ENCODE measurements around the gene STK24. TPM values are rescaled to one million over a fixed set of nuclear protein-coding genes. Genes with fewer than 3 reads are reported as not detected.

STK24 gene
- total and polyA plus RNA-seq, 2 of the 8 experiments (the other 6 are each of a cell fraction or from before 2014, with no cell fraction given): 62.8 to 143 TPM

DNA sequence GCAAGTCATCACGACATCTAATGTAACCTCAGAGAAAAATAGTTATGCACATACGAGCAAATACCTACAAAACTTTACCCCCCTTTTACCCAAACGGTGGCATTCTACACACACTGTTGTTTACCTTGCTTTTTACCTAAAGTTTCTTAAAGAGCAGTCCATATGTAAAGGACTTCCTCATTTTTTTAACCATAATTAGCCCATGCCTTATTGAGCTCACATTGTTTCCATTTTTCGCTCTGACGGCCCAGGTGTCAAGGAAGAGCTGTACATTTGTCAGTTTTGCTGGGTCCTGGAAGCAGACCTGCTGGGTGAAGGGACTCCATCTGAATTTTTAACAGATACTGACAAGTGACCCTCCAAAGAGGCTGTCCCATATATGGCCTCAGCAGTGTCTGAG lies 89.4 kb downstream of the STK24 start:
- Histone ChIP-seq H2AFZ (ENCODE audit: low read length) (no peak overlapping the region), H3K9me3 (ENCODE audit: insufficient read depth in 2 of 2, low read depth in 1 of 2, low read length in 1 of 2) (no peaks in the 10 kb centered on the region), H3K4me1 (replicated peaks in 1 of 4; ENCODE audit: control insufficient read depth in 3 of 4, insufficient read depth in 4 of 4, low read length in 3 of 4) (peaks cover 15 to 49% (median 39%) of the 10 kb centered on the region in 4 experiments), H3K4me2 (ENCODE audit: insufficient read depth in 1 of 2, low read depth in 2 of 2, low read length in 2 of 2) (no peak overlapping the region), H2BK5ac (ENCODE audit: low read depth, low read length) (no peak overlapping the region), H3K79me1 (ENCODE audit: low read depth, low read length) (peaks cover 17% of the 10 kb centered on the region), H3K27me3 (replicated peaks in 1 of 4; ENCODE audit: control insufficient read depth in 3 of 4, extremely low read depth in 1 of 4, insufficient read depth in 3 of 4, low read length in 3 of 4) (no peaks in the 10 kb centered on the region), H3K4me3 (ENCODE audit: extremely low read depth in 1 of 4, insufficient read depth in 2 of 4, low read depth in 3 of 4, low read length in 4 of 4) (no peak overlapping the region), H3K79me2 (ENCODE audit: control insufficient read depth in 1 of 2, insufficient read depth in 2 of 2, low read length in 2 of 2) (peaks cover 17 to 99% of the 10 kb centered on the region in 2 experiments), H2BK12ac (ENCODE audit: low read depth, low read length) (no peak overlapping the region), H3K4ac (replicated peaks; ENCODE audit: insufficient read length, low read depth, low read length) (no peak overlapping the region), H2AK5ac (ENCODE audit: low read depth, low read length) (no peak overlapping the region), H4K5ac (ENCODE audit: insufficient read length, low read depth, low read length) (no peak overlapping the region), H2BK120ac (replicated peaks; ENCODE audit: low read depth, low read length) (no peak overlapping the region), H4K20me1 (replicated peaks in 1 of 2; ENCODE audit: control insufficient read depth in 1 of 2, insufficient read depth in 2 of 2, low read length in 2 of 2) (peaks cover 34 to 39% of the 10 kb centered on the region in 2 experiments), H3K23me2 (ENCODE audit: low read depth, low read length) (no peaks in the 10 kb centered on the region), H3K9ac (replicated peaks in 1 of 4; ENCODE audit: extremely low read depth in 1 of 4, low read depth in 3 of 4, low read length in 3 of 4) (no peak overlapping the region), H4K8ac (ENCODE audit: extremely low read depth, insufficient read depth, low read length) (no peak overlapping the region), H3K56ac (replicated peaks; ENCODE audit: insufficient read length, low read depth, low read length) (no peak overlapping the region), H3K18ac (ENCODE audit: extremely low read depth, low read length) (no peak overlapping the region), H3K36me3 (ENCODE audit: control insufficient read depth in 2 of 4, insufficient read depth in 4 of 4, low read length in 3 of 4) (no peaks in the 10 kb centered on the region), H3K23ac (ENCODE audit: insufficient read length) (no peak overlapping the region), H3K27ac (ENCODE audit: low read depth, low read length) (no peak overlapping the region), H2BK20ac (ENCODE audit: low read length) (no peak overlapping the region), H3K14ac (ENCODE audit: insufficient read length) (no peak overlapping the region), H4K91ac (replicated peaks; ENCODE audit: insufficient read length, low read length) (no peak overlapping the region), H2BK15ac (ENCODE audit: low read length) (no peak overlapping the region)
- no peak for FAIRE-seq
- no peak for DNase-seq (ENCODE audit: low read depth in 1 of 2, low spot score in 2 of 2)
- no peak for TF ChIP-seq GTF2F1 (IDR thresholded peaks at IDR 0.05; ENCODE audit: borderline replicate concordance, low read depth, low read length)
- no peak for TF ChIP-seq CBX5 (IDR thresholded peaks at IDR 0.05; ENCODE audit: low read depth, low read length)
- TF ChIP-seq POLR2A (IDR thresholded peaks at IDR 0.05; ENCODE audit: control extremely low read depth in 1 of 2, low read depth in 2 of 2, low read length in 2 of 2): no peak
- no peak for TF ChIP-seq RAD21 (IDR thresholded peaks at IDR 0.05 in 1 of 2, conservative IDR thresholded peaks at IDR 0.05 in 1 of 2; ENCODE audit: low read depth in 2 of 2, low read length in 2 of 2)
- TF ChIP-seq BCL11A (IDR thresholded peaks at IDR 0.05; ENCODE audit: low read depth in 2 of 2, low read length in 2 of 2): no peak
- TF ChIP-seq ZNF274 (IDR thresholded peaks at IDR 0.05; ENCODE audit: borderline replicate concordance, extremely low read depth, low read length): no peak
- TF ChIP-seq YY1 (IDR thresholded peaks at IDR 0.05; ENCODE audit: low read depth, low read length): no peak
- no peak for TF ChIP-seq CHD2 (IDR thresholded peaks at IDR 0.05; ENCODE audit: low read length)
- no peak for TF ChIP-seq SP1 (IDR thresholded peaks at IDR 0.05; ENCODE audit: low read depth, low read length)
- no peak for TF ChIP-seq TEAD4 (IDR thresholded peaks at IDR 0.05; ENCODE audit: low read depth, low read length)
- no peak for TF ChIP-seq SIX5 (IDR thresholded peaks at IDR 0.05; ENCODE audit: low read depth, low read length)
- TF ChIP-seq EZH2 (IDR thresholded peaks at IDR 0.05; ENCODE audit: low read depth, low read length, severe bottlenecking): no peak
- TF ChIP-seq JUN (IDR thresholded peaks at IDR 0.05; ENCODE audit: low read depth, low read length): no peak
- TF ChIP-seq ASH2L (IDR thresholded peaks at IDR 0.05; ENCODE audit: low read length): no peak
- ChIA-PET CTCF (ENCODE audit: partially characterized antibody) (interaction anchor here (0.7 to 2.6 kb wide), 6 partner anchors 9 to 39 kb away, joined by 3 to 9 read pairs (median 4); no protein-coding TSS in a partner anchor), POLR2A (ENCODE audit: partially characterized antibody) (interaction anchor here (1.4 to 3.5 kb wide), 2 partner anchors 11 to 12 kb away, joined by 3 to 18 read pairs; no protein-coding TSS in a partner anchor)
- 87% methylated on average over 5 of the region's 5 CpGs; no CpG with 5 or more reads in 1 of the 2 experiments for WGBS, 2 experiments (ENCODE audit: extremely low coverage in 1 of 2, insufficient coverage in 1 of 2, insufficient read length in 1 of 2, insufficient replicate concordance in 2 of 2, low coverage in 1 of 2, low lambda C conversion rate in 2 of 2, missing lambda C conversion rate in 1 of 2)
